ENCODE data around the gene TMEM132E.

GRCh38 chr17:34562387-34562786, 17.0 kb upstream of the TMEM132E start:
- peak; percentile 26; the same call in 1 of the 2 replicates for TF ChIP-seq CTCF (conservative IDR thresholded peaks at IDR 0.05; ENCODE audit: low read depth, low read length)
- TF ChIP-seq EZH2 (IDR thresholded peaks at IDR 0.05; ENCODE audit: borderline replicate concordance, low read depth, low read length, poor library complexity, severe bottlenecking), result no peak
